ENCODE results near the gene TMCO4.

Gene TMCO4

GRCh38 chr1:19689085-19689757 is 110.5 kb downstream of the TMCO4 start:
- H3K9me3 ChIP-seq (ENCODE audit: control insufficient read depth, insufficient read depth, low read length) = no peaks in the 10 kb centered on the region
- no CpG with 5 or more reads among the region's 5 CpGs for WGBS (ENCODE audit: insufficient coverage, insufficient read length)
- no peak overlapping the region for H3K27ac ChIP-seq (ENCODE audit: low read length)
- H3K4me1 ChIP-seq (ENCODE audit: control insufficient read depth, insufficient read depth, low read length) = peaks cover 3% of the 10 kb centered on the region; the same call in 1 of the 2 replicates
- no peak overlapping the region for H3K4me3 ChIP-seq (ENCODE audit: low read length)
- DNase-seq (ENCODE audit: low read depth, low spot score) = no peak
- no peaks in the 10 kb centered on the region for H3K27me3 ChIP-seq (ENCODE audit: control insufficient read depth, insufficient read depth, low read length)
- no peaks in the 10 kb centered on the region for H3K36me3 ChIP-seq (ENCODE audit: control insufficient read depth, insufficient read depth, low read length)

GRCh38 chr1:19688041-19688842 is 111.5 kb downstream of the TMCO4 start:
- H3K4me3 ChIP-seq (ENCODE audit: low read length) = no peak overlapping the region
- no peaks in the 10 kb centered on the region for H3K36me3 ChIP-seq (ENCODE audit: control insufficient read depth, insufficient read depth, low read length)
- DNase-seq (ENCODE audit: low read depth, low spot score) = no peak
- H3K9me3 ChIP-seq (ENCODE audit: control insufficient read depth, insufficient read depth, low read length) = no peaks in the 10 kb centered on the region
- H3K27me3 ChIP-seq (ENCODE audit: control insufficient read depth, insufficient read depth, low read length) = no peaks in the 10 kb centered on the region
- no peak overlapping the region for H3K27ac ChIP-seq (ENCODE audit: low read length)
- no CpG with 5 or more reads among the region's 19 CpGs for WGBS (ENCODE audit: insufficient coverage, insufficient read length)
- peaks cover 3% of the 10 kb centered on the region; the same call in 1 of the 2 replicates for H3K4me1 ChIP-seq (ENCODE audit: control insufficient read depth, insufficient read depth, low read length)

- Histone ChIP-seq H3K4me3 (ENCODE audit: low read length) (no peak overlapping the region), H3K36me3 (ENCODE audit: control insufficient read depth, insufficient read depth, low read length) (no peaks in the 10 kb centered on the region), H3K9me3 (ENCODE audit: control insufficient read depth, insufficient read depth, low read length) (no peaks in the 10 kb centered on the region), H3K27me3 (ENCODE audit: control insufficient read depth, insufficient read depth, low read length) (no peaks in the 10 kb centered on the region), H3K4me1 (ENCODE audit: control insufficient read depth, insufficient read depth, low read length) (peaks cover 3% of the 10 kb centered on the region; the same call in 1 of the 2 replicates), H3K27ac (ENCODE audit: low read length) (no peak overlapping the region)
- WGBS (ENCODE audit: insufficient coverage, insufficient read length) = no CpG with 5 or more reads among the region's 1 CpG
- no peak for DNase-seq (ENCODE audit: low read depth, low spot score)
Measured at GRCh38 chr1:19687414-19687813, 112.3 kb downstream of the TMCO4 start.

GRCh38 chr1:19685994-19686393 is 113.7 kb downstream of the TMCO4 start:
- no peak overlapping the region for H3K27ac ChIP-seq (ENCODE audit: low read length)
- H3K36me3 ChIP-seq (ENCODE audit: control insufficient read depth, insufficient read depth, low read length) = no peaks in the 10 kb centered on the region
- no CpG with 5 or more reads among the region's 9 CpGs for WGBS (ENCODE audit: insufficient coverage, insufficient read length)

GRCh38 chr1:19684677-19685076 is 115.0 kb downstream of the TMCO4 start:
- H3K27ac ChIP-seq (ENCODE audit: low read length) = no peak overlapping the region
- H3K36me3 ChIP-seq (ENCODE audit: control insufficient read depth, insufficient read depth, low read length) = no peaks in the 10 kb centered on the region
- WGBS (ENCODE audit: insufficient coverage, insufficient read length) = no CpG with 5 or more reads among the region's 2 CpGs
- no peaks in the 10 kb centered on the region for H3K9me3 ChIP-seq (ENCODE audit: control insufficient read depth, insufficient read depth, low read length)
- H3K4me3 ChIP-seq (ENCODE audit: low read length) = no peak overlapping the region
- DNase-seq (ENCODE audit: low read depth, low spot score) = no peak
- H3K4me1 ChIP-seq (ENCODE audit: control insufficient read depth, insufficient read depth, low read length) = peaks cover 3% of the 10 kb centered on the region; the same call in 1 of the 2 replicates
- H3K27me3 ChIP-seq (ENCODE audit: control insufficient read depth, insufficient read depth, low read length) = no peaks in the 10 kb centered on the region

More at GRCh38 chr1:19685994-19686393, 113.7 kb downstream of the TMCO4 start:
- Histone ChIP-seq H3K9me3 (ENCODE audit: control insufficient read depth, insufficient read depth, low read length) (no peaks in the 10 kb centered on the region), H3K27me3 (ENCODE audit: control insufficient read depth, insufficient read depth, low read length) (no peaks in the 10 kb centered on the region), H3K4me1 (ENCODE audit: control insufficient read depth, insufficient read depth, low read length) (peaks cover 3% of the 10 kb centered on the region; the same call in 1 of the 2 replicates), H3K4me3 (ENCODE audit: low read length) (no peak overlapping the region)
- no peak for DNase-seq (ENCODE audit: low read depth, low spot score)

- Histone ChIP-seq H3K9me3 (ENCODE audit: control insufficient read depth, insufficient read depth, low read length) (no peaks in the 10 kb centered on the region), H3K4me1 (ENCODE audit: control insufficient read depth, insufficient read depth, low read length) (0 out of 2 replicates have a peak, but pooled peaks cover 5% of the 10 kb centered on the region), H3K4me3 (ENCODE audit: low read length) (no peak overlapping the region), H3K36me3 (ENCODE audit: control insufficient read depth, insufficient read depth, low read length) (no peaks in the 10 kb centered on the region), H3K27me3 (ENCODE audit: control insufficient read depth, insufficient read depth, low read length) (no peaks in the 10 kb centered on the region), H3K27ac (ENCODE audit: low read length) (no peak overlapping the region)
- DNase-seq (ENCODE audit: low read depth, low spot score) = no peak
- no CpG with 5 or more reads among the region's 8 CpGs for WGBS (ENCODE audit: insufficient coverage, insufficient read length)
Measured at GRCh38 chr1:19683351-19683750, 116.4 kb downstream of the TMCO4 start.

GRCh38 chr1:19682901-19683300 is 116.8 kb downstream of the TMCO4 start:
- H3K4me1 ChIP-seq (ENCODE audit: control insufficient read depth, insufficient read depth, low read length) = 0 out of 2 replicates have a peak, but pooled peaks cover 5% of the 10 kb centered on the region
- no peaks in the 10 kb centered on the region for H3K27me3 ChIP-seq (ENCODE audit: control insufficient read depth, insufficient read depth, low read length)
- DNase-seq (ENCODE audit: low read depth, low spot score) = no peak
- no peaks in the 10 kb centered on the region for H3K36me3 ChIP-seq (ENCODE audit: control insufficient read depth, insufficient read depth, low read length)
- H3K27ac ChIP-seq (ENCODE audit: low read length) = no peak overlapping the region
- H3K4me3 ChIP-seq (ENCODE audit: low read length) = no peak overlapping the region
- no CpG with 5 or more reads among the region's 7 CpGs for WGBS (ENCODE audit: insufficient coverage, insufficient read length)
- no peaks in the 10 kb centered on the region for H3K9me3 ChIP-seq (ENCODE audit: control insufficient read depth, insufficient read depth, low read length)

GRCh38 chr1:19682257-19682656 is 117.5 kb downstream of the TMCO4 start:
- H3K4me1 ChIP-seq (ENCODE audit: control insufficient read depth, insufficient read depth, low read length) = 0 out of 2 replicates have a peak, but pooled peaks cover 5% of the 10 kb centered on the region
- no peak for DNase-seq (ENCODE audit: low read depth, low spot score)
- H3K9me3 ChIP-seq (ENCODE audit: control insufficient read depth, insufficient read depth, low read length) = no peaks in the 10 kb centered on the region
- no peak overlapping the region for H3K27ac ChIP-seq (ENCODE audit: low read length)
- H3K27me3 ChIP-seq (ENCODE audit: control insufficient read depth, insufficient read depth, low read length) = no peaks in the 10 kb centered on the region
- H3K36me3 ChIP-seq (ENCODE audit: control insufficient read depth, insufficient read depth, low read length) = no peaks in the 10 kb centered on the region
- no peak overlapping the region for H3K4me3 ChIP-seq (ENCODE audit: low read length)
- no CpG with 5 or more reads among the region's 3 CpGs for WGBS (ENCODE audit: insufficient coverage, insufficient read length)

GRCh38 chr1:19680644-19681043 is 119.1 kb downstream of the TMCO4 start:
- no peak for DNase-seq (ENCODE audit: low read depth, low spot score)
- no peaks in the 10 kb centered on the region for H3K36me3 ChIP-seq (ENCODE audit: control insufficient read depth, insufficient read depth, low read length)
- H3K27ac ChIP-seq (ENCODE audit: low read length) = no peak overlapping the region
- H3K27me3 ChIP-seq (ENCODE audit: control insufficient read depth, insufficient read depth, low read length) = no peaks in the 10 kb centered on the region
- no peak overlapping the region for H3K4me3 ChIP-seq (ENCODE audit: low read length)
- no CpG with 5 or more reads among the region's 7 CpGs for WGBS (ENCODE audit: insufficient coverage, insufficient read length)
- H3K4me1 ChIP-seq (ENCODE audit: control insufficient read depth, insufficient read depth, low read length) = 0 out of 2 replicates have a peak, but pooled peaks cover 4% of the 10 kb centered on the region
- no peaks in the 10 kb centered on the region for H3K9me3 ChIP-seq (ENCODE audit: control insufficient read depth, insufficient read depth, low read length)

- DNase-seq (ENCODE audit: low read depth, low spot score) = no peak
- Histone ChIP-seq H3K27ac (ENCODE audit: low read length) (no peak overlapping the region), H3K4me3 (ENCODE audit: low read length) (no peak overlapping the region), H3K4me1 (ENCODE audit: control insufficient read depth, insufficient read depth, low read length) (0 out of 2 replicates have a peak, but pooled peaks cover 4% of the 10 kb centered on the region), H3K27me3 (ENCODE audit: control insufficient read depth, insufficient read depth, low read length) (no peaks in the 10 kb centered on the region), H3K9me3 (ENCODE audit: control insufficient read depth, insufficient read depth, low read length) (no peaks in the 10 kb centered on the region), H3K36me3 (ENCODE audit: control insufficient read depth, insufficient read depth, low read length) (no peaks in the 10 kb centered on the region)
- WGBS (ENCODE audit: insufficient coverage, insufficient read length) = no CpG with 5 or more reads among the region's 4 CpGs
Measured at GRCh38 chr1:19679691-19680090, 120.0 kb downstream of the TMCO4 start.
